GM20000 (cell line): Measurements from ENCODE around the gene HINT1.

Experiments
- DNase-seq: peaks from one replicate; pipeline ENCODE4 v3.0.0; 2012; ENCODE audit warnings: low spot score
- TF ChIP-seq, protein P1 (sequence below): IDR thresholded peaks from 2 replicates; pipeline ENCODE4 v1.5.1; 2012; ENCODE audit warnings: mild to moderate bottlenecking, control low read depth; ENCODE audit errors: extremely low read depth, missing control alignments

Gene HINT1

DNA sequence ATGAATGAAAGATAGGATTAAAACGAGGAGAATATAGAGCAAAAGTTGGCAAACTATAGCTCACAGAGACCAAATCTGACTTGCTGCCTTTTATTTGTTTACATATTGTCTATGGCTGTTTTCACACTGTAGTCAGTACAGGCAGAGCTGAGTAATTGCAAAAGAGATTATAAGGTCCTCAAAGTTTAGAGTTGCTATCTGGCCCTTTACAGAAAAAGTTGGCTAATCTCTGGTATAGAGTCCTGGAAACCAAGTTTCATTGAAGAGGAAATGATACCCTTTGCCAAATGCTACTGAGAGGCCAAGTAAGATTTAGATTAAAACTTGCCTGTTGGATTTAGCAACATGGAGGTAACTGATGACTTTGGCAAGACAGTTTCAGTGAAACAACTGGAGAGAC is 41.7 kb upstream of the HINT1 start:
- TF ChIP-seq, protein P1, sequence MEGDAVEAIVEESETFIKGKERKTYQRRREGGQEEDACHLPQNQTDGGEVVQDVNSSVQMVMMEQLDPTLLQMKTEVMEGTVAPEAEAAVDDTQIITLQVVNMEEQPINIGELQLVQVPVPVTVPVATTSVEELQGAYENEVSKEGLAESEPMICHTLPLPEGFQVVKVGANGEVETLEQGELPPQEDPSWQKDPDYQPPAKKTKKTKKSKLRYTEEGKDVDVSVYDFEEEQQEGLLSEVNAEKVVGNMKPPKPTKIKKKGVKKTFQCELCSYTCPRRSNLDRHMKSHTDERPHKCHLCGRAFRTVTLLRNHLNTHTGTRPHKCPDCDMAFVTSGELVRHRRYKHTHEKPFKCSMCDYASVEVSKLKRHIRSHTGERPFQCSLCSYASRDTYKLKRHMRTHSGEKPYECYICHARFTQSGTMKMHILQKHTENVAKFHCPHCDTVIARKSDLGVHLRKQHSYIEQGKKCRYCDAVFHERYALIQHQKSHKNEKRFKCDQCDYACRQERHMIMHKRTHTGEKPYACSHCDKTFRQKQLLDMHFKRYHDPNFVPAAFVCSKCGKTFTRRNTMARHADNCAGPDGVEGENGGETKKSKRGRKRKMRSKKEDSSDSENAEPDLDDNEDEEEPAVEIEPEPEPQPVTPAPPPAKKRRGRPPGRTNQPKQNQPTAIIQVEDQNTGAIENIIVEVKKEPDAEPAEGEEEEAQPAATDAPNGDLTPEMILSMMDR = no peak
- no peak for DNase-seq

GRCh38 chr5:131206061-131206460 is 41.0 kb upstream of the HINT1 start:
- DNase-seq = no peak
- TF ChIP-seq, protein P1 = no peak

GRCh38 chr5:131204964-131205363 is 39.9 kb upstream of the HINT1 start:
- no peak for DNase-seq
- TF ChIP-seq, protein P1 = no peak

DNA sequence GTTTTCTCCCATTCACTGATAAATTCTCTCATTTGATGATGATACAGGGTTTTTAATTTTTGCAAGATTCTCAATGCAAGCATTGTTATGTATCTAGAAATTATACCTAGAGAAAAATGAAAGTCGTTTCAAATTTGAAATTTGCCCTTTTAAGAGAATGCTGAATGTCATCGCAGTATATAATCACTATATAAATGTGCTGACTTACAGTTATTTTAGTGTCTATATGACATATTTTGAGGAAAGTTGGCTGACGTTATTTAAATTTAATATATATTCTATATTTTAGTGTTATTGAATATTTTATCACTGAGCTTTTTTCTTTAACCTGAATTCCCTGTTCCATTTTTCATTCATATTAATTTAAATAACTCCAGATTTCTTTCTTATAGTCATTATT is 35.5 kb upstream of the HINT1 start:
- DNase-seq = no peak
- TF ChIP-seq, protein P1 = no peak

- TF ChIP-seq, protein P1 = no peak
- DNase-seq = no peak
Observed at GRCh38 chr5:131198625-131199024, 33.6 kb upstream of the HINT1 start.

GRCh38 chr5:131196331-131196730 is 31.3 kb upstream of the HINT1 start:
- TF ChIP-seq, protein P1 = no peak

DNA sequence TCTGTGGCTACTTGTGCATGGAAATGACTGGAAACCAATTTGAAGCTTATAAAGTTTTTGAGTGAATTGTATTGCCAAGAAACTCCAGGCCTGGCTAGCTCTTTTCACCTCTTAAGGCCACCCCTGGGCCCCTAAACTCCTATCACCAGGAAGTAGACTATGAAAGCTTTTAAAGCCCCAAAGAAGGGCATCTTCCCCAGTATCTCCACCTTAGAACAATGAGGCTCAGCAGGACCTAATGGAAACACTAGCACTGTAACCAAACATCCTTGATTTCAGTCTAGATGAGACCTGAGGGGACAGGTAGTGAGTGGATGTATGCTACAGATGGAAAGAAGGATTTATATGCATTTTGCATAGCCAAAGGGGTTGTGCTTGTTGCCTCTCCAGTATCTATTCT is 30.6 kb upstream of the HINT1 start:
- TF ChIP-seq, protein P1 = no peak
- no peak for DNase-seq

More at GRCh38 chr5:131196331-131196730, 31.3 kb upstream of the HINT1 start:
- DNase-seq = no peak
